ENCODE data around the gene DNAH14.
"Not testable (repeated sequence)": the region's sequence is repeated elsewhere in the genome, so short reads cannot be mapped to it uniquely, and the experiment has no call there.

The DNAH14 gene

DNA sequence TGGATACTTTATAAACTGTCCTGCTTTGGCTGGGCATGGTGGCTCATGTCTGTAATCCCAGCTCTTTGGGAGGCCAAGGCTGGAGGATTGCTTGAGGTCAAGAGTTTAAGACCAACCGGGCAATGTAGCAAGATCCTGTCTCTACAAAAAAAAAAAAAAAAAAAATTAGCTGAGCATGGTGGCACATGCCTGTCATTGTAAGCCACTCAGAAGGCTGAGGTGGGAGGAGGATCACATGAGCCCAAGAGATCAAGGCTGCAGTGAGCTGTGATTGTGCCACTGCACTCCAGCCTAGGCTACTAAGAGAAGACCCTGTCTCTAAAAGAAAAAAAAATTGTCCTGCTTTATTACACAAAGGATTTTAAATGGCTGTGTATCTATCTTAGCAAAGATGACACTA is 403.2 kb downstream of the DNAH14 start (continued):
- TF ChIP-seq, protein P1, sequence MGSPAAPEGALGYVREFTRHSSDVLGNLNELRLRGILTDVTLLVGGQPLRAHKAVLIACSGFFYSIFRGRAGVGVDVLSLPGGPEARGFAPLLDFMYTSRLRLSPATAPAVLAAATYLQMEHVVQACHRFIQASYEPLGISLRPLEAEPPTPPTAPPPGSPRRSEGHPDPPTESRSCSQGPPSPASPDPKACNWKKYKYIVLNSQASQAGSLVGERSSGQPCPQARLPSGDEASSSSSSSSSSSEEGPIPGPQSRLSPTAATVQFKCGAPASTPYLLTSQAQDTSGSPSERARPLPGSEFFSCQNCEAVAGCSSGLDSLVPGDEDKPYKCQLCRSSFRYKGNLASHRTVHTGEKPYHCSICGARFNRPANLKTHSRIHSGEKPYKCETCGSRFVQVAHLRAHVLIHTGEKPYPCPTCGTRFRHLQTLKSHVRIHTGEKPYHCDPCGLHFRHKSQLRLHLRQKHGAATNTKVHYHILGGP (tag by site-specific recombination; IDR thresholded peaks at IDR 0.05): no peak
- TF ChIP-seq ZNF202 (tag by site-specific recombination; IDR thresholded peaks at IDR 0.05; ENCODE audit: borderline replicate concordance): no peak
- TF ChIP-seq ZNF624 (tag by site-specific recombination; IDR thresholded peaks at IDR 0.05): no peak
- no peak for TF ChIP-seq ZNF335 (tag by site-specific recombination; conservative IDR thresholded peaks at IDR 0.05)
- no peak for TF ChIP-seq ZBTB1 (tag by site-specific recombination; IDR thresholded peaks at IDR 0.05)

DNA sequence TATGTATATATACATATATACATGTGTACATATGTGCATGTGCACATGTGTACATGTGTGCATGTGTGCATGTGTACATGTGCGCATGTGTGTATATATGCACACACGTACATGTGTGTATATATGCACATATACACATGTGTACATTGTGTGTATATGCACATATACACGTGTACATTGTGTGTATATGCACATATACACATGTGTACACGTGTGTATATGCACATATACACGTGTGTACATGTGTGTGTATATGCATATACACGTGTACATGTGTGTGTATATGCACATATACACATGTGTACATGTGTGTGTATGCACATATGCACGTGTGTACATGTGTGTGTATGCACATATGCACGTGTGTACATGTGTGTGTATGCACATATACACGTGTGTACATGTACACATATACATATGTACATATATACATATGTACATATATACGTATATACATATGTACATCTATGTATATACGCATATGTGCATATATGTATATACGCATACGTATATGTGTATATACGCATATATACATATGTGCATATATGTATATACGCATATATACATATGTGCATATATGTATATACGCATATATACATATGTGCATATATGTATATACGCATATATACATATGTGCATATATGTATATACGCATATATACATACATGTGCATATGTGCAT is 405.8 kb downstream of the DNAH14 start:
- H3K27ac ChIP-seq (ENCODE audit: extremely low read depth, low read depth, low read length); H3K4me3 ChIP-seq (ENCODE audit: low read depth, low read length); POLR2A ChIA-PET; CTCF ChIA-PET; H3K9me3 ChIP-seq (ENCODE audit: control insufficient read depth, insufficient read depth, low read depth, low read length); H3K36me3 ChIP-seq (ENCODE audit: control insufficient read depth in 2 of 2, insufficient read depth in 1 of 2, low read length in 2 of 2); H3K4me1 ChIP-seq (ENCODE audit: control insufficient read depth, insufficient read depth, low read length): not testable (repeated sequence)

GRCh38 chr1:225338545-225338944 is 409.1 kb downstream of the DNAH14 start:
- no peaks in the 10 kb centered on the region for H3K9me3 ChIP-seq (ENCODE audit: control insufficient read depth, insufficient read depth, low read depth, low read length)
- H3K4me3 ChIP-seq (ENCODE audit: low read depth, low read length): no peak overlapping the region
- no peak for TF ChIP-seq ZNF311 (tag by site-specific recombination; IDR thresholded peaks at IDR 0.05; ENCODE audit: borderline replicate concordance)
- TF ChIP-seq, protein P1 (tag by site-specific recombination; IDR thresholded peaks at IDR 0.05): no peak
- TF ChIP-seq ZNF658 (tag by site-specific recombination; IDR thresholded peaks at IDR 0.05): no peak
- TF ChIP-seq, protein P2, sequence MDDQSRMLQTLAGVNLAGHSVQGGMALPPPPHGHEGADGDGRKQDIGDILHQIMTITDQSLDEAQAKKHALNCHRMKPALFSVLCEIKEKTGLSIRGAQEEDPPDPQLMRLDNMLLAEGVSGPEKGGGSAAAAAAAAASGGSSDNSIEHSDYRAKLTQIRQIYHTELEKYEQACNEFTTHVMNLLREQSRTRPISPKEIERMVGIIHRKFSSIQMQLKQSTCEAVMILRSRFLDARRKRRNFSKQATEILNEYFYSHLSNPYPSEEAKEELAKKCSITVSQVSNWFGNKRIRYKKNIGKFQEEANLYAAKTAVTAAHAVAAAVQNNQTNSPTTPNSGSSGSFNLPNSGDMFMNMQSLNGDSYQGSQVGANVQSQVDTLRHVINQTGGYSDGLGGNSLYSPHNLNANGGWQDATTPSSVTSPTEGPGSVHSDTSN (CRISPR knock-in tag; IDR thresholded peaks at IDR 0.05): no peak
- TF ChIP-seq, protein P3, sequence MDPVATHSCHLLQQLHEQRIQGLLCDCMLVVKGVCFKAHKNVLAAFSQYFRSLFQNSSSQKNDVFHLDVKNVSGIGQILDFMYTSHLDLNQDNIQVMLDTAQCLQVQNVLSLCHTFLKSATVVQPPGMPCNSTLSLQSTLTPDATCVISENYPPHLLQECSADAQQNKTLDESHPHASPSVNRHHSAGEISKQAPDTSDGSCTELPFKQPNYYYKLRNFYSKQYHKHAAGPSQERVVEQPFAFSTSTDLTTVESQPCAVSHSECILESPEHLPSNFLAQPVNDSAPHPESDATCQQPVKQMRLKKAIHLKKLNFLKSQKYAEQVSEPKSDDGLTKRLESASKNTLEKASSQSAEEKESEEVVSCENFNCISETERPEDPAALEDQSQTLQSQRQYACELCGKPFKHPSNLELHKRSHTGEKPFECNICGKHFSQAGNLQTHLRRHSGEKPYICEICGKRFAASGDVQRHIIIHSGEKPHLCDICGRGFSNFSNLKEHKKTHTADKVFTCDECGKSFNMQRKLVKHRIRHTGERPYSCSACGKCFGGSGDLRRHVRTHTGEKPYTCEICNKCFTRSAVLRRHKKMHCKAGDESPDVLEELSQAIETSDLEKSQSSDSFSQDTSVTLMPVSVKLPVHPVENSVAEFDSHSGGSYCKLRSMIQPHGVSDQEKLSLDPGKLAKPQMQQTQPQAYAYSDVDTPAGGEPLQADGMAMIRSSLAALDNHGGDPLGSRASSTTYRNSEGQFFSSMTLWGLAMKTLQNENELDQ (tag by site-specific recombination; IDR thresholded peaks at IDR 0.05; ENCODE audit: low read depth): no peak
- no peaks in the 10 kb centered on the region for H3K4me1 ChIP-seq (ENCODE audit: control insufficient read depth, insufficient read depth, low read length)
- H3K27ac ChIP-seq (ENCODE audit: extremely low read depth, low read depth, low read length): no peak overlapping the region
- CTCF ChIA-PET: interaction anchor here (0.7 to 3.1 kb wide), 3 partner anchors 14 to 568 kb away, joined by 3 to 23 read pairs (median 4); no protein-coding TSS in a partner anchor
- no peaks in the 10 kb centered on the region for H3K36me3 ChIP-seq (ENCODE audit: control insufficient read depth in 2 of 2, insufficient read depth in 1 of 2, low read length in 2 of 2)
- POLR2A ChIA-PET: no interaction called here

- POLR2A ChIA-PET: no interaction called here
- no peak overlapping the region for H3K27ac ChIP-seq (ENCODE audit: extremely low read depth, low read depth, low read length)
- H3K4me3 ChIP-seq (ENCODE audit: low read depth, low read length): no peak overlapping the region
- CTCF ChIA-PET: interaction anchor here (0.7 to 5.5 kb wide), 4 partner anchors 22 to 966 kb away, joined by 3 to 31 read pairs (median 3); no protein-coding TSS in a partner anchor
- H3K36me3 ChIP-seq (ENCODE audit: control insufficient read depth in 2 of 2, insufficient read depth in 1 of 2, low read length in 2 of 2): no peaks in the 10 kb centered on the region
- TF ChIP-seq ZBTB17 (tag by site-specific recombination; IDR thresholded peaks at IDR 0.05) (no peak), ZSCAN18 (tag by site-specific recombination; IDR thresholded peaks at IDR 0.05) (no peak), ZNF600 (tag by site-specific recombination; IDR thresholded peaks at IDR 0.05) (no peak), KLF7 (tag by site-specific recombination; IDR thresholded peaks at IDR 0.05; ENCODE audit: borderline replicate concordance) (no peak), ZFP3 (tag by site-specific recombination; IDR thresholded peaks at IDR 0.05; ENCODE audit: low read depth) (no peak), ZBTB8A (tag by site-specific recombination; IDR thresholded peaks at IDR 0.05) (no peak)
- no peaks in the 10 kb centered on the region for H3K9me3 ChIP-seq (ENCODE audit: control insufficient read depth, insufficient read depth, low read depth, low read length)
- no peaks in the 10 kb centered on the region for H3K4me1 ChIP-seq (ENCODE audit: control insufficient read depth, insufficient read depth, low read length)
Measured at GRCh38 chr1:225341642-225342041, 412.2 kb downstream of the DNAH14 start.
